Kidney glomerular epithelial cell (primary cell): ENCODE results near the gene NUDT19.
"Not testable (repeated sequence)": the region's sequence is repeated elsewhere in the genome, so short reads cannot be mapped to it uniquely, and the experiment has no call there.

Source experiments
- DNase-seq: peaks from one replicate; lab custom pipeline; 2025; lab: John Stamatoyannopoulos, UW

NUDT19 gene

DNA sequence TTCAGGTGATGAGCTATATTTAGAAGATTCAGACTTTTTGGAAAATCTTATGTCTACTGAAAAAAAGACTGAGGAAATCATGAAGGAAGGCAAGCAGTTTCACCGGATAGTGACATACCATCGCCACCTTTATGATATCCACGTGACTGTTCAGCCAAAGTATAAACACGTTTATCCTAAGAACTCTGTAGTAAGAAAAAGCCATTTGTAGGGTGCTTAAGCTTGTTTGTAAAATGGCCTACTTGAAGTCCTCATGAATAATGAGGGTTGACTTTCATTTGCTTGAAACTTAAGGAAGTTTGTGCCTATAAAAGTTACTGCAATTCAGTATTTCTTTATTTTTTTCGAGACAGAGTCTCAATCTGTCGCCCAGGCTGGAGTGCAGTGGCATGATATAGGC is 20.1 kb downstream of the NUDT19 start:
- no peak for DNase-seq

DNA sequence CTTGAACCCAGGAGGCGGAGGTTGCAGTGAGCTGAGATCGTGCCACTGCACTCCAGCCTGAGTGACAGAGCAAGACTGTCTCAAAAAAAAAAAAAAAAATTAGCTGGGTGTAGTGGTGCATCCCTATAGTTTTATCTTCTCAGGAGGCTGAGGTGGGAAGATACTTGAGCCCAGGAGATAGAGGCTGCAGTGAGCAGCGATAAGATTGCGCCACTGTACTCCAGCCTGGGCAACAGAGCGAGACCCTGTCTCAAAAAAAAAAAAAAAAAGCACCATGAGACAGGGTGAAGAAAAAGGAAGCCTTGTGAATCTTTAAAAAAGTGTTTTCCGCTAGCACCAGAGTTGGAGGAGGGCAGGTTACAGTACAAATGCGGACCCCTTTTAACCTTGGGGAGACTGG is 24.6 kb downstream of the NUDT19 start:
- DNase-seq = not testable (repeated sequence)

DNA sequence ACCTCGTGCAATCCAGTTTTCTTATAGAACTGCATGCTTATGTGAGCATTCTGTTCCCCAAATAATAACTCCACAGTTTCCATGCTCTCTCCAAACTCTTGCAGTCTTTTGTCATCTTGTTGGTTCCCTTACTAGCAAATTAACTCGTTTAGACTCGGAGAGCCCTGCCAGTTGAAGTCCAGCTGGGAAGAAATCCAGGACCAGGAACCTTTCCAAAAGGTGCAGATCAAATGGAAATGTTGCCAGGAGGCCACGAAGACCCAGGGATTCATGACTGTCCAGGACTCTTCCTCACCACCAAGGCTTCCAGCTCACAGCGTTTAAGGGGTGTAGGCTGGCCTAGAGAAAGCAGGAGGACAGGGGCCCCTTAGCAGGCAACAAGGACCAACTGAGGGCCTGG is 25.9 kb downstream of the NUDT19 start:
- DNase-seq = no peak

DNA sequence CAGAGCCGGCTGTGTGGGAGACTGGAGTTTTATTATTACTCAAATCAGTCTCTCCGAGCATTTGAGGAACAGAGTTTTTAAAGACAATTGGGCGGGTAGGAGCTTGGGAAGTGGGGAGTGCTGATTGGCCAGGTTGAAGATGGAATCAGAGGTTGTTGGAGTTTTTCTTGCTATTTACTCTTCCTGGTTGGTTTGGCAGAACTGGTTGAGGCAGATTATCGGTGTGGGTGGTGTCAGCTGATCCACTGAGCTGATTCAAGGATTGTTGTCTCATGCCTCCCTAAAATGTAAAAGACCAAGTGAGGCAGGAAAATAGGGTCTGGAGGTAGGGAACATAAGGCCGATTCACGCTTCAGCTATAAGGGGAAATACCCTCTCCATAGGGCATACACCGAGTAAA is 26.7 kb downstream of the NUDT19 start:
- DNase-seq = no peak

DNA sequence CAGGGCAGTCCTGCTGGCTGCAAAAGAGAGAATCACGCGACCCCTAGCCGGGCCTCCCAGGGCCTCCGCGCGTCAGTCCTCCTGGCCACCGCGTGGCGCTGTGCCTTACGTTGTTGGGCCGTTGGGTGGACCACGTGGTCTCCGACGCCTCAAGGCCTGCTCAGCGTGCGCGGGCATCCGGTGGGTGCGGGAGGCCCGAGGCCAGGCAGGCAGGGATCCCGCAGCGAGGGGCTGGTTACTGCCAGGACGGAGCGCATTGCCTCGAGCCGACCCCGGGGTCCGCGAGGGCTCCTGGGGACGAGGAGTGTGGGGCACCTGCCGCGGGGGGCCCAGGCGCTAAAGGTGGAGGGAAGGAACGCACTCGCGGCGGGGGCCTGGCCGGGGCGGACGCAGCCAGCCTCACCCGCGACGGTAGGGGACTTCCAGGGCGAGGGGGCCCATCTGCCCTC is 28.0 kb downstream of the NUDT19 start, which contains the start of gene TDRD12:
TDRD12 (plus strand) TSS at position 157 of the 449 bp plus-strand sequence. CDS start 306 bp downstream, outside the sequence.
- DNase-seq = no peak

DNA sequence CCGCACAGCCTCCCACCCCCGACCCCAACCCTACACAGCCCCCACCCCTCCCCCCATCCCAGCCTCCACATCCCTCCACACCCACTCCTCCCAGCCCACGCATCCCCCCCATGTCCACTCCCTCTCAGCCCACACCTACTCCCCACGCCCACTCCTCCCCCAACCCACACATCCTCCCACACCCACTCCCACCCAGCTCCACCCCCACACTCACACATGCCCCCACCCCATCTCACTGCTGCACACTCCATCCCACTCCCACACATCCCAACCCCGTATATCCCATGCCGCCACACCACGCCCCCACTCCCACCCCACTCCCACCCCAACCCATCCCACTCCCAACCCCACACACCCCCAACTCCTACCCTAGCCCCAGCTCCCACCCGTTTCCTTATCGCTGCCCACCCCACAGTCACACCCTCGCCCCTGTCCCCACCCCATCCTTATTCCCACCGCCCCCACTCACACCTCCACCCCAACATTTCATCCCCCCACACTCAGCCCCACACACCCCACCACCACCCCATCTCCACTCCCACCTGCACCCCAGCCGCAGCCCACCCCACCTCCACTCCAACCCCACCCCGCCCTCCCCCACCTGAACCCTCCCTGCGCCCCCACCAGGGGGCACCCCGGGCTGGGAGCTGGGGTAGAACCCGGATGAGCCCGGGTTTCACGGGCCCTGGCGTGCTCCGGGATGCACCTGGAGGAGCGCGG is 28.8 kb downstream of the NUDT19 start:
- DNase-seq = no peak

DNA sequence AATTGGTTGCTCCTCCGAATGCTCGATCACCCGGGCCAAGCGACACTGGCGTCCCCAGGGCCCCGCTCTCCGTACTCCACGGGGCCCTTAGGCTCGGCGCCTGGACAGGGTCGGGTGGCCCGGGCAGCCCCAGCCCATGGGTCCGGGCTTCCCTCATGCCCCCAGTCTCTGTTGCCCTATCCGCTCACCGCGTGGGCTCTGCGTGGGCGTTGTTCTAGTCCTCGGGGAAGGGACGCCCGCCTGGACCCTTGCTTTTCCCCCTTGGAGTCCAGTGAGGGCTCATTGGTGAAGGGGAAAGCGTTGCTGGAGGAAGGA is 29.3 kb downstream of the NUDT19 start:
- DNase-seq = no peak

DNA sequence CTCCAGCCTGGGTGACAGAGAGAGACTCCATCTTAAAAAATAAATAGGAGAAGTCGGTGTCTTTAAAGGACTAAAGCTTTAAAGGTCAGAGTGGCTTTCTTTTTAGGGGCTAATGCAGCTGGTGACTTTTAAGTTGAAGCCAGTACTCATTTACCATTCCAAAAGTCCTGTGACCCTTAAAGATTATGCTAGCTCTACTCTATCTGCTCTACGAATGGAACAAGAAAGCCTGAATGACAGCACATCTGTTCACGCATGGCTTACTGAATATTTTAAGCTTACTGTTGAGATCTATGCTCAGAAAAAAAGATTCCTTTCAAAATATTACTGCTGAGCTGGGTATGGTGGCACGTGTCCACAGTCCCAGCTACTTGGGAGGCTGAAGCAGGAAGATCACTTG is 44.3 kb downstream of the NUDT19 start:
- no peak for DNase-seq

DNA sequence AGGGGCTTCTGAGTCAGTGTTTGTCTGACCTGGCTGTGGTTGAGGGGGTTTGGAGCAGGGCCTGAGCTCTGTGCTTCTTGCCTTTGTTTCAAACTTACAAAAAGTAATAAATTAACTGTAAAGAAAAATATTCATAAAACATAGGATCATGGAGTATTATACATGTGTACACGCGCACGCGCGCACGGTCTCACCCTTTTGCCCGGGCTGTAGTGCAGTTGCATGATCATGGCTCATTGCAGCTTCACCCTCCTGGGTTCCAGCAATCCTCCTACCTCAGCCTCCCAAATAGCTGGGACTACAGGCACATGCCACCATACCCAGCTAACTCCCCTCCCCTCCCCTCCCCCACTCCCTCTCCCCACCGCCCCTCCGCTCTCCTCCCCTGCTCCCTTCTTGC is 51.4 kb downstream of the NUDT19 start:
- DNase-seq = no peak

DNA sequence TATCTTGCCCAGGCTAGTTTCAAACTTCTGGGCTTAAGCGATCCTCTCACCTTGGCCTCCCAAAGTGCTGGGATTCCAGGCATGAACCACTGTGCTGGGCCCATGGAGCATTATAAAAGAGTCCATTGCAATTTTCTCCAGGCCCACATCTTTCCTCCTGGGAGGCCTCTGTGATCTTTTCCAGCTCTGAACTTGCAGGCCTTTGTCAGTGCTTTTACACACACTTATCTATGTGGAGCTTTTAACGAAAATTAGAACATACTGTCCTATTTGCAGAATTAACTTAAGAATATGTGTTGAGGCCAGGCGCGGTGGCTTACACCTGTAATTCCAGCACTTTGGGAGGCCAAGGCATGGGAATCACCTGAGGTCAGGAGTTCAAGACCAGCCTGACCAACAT is 51.8 kb downstream of the NUDT19 start:
- no peak for DNase-seq

DNA sequence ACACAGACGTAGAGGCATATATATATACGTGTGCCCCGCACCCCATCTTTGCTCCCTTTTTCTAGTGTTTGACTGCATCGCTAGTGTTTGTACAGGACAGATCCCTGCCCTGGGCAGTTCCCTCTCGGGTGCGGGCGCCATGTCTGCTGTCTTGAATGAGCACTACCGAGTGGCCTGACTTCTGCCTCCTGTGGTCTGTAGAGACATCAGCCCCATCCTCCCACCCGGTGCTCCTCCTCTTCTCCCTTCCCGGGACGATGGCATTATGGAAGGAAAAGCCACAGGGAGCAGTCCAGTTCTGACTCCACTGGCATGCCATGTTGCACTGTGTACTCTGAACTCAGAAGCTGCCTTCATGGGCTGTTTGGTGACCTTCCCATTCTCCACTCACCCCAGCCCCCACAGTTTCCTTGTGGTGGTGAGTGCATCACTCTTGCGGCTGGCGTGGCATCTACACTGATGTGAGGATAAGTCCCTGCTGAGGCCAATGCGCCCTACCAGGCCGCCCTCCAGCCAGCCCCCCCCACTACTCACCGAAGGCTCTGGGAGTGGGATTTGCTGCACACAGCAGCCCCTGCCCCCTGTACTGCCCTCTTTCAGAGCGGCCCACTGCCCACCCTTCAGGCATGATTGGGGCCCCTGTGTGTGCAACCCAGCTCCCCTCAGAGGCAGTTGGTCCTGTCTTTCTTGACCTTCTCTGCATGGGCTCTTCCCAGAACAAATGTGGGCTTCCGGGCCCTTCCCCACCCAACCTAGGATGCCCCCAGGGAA is 53.1 kb downstream of the NUDT19 start:
- DNase-seq = no peak

DNA sequence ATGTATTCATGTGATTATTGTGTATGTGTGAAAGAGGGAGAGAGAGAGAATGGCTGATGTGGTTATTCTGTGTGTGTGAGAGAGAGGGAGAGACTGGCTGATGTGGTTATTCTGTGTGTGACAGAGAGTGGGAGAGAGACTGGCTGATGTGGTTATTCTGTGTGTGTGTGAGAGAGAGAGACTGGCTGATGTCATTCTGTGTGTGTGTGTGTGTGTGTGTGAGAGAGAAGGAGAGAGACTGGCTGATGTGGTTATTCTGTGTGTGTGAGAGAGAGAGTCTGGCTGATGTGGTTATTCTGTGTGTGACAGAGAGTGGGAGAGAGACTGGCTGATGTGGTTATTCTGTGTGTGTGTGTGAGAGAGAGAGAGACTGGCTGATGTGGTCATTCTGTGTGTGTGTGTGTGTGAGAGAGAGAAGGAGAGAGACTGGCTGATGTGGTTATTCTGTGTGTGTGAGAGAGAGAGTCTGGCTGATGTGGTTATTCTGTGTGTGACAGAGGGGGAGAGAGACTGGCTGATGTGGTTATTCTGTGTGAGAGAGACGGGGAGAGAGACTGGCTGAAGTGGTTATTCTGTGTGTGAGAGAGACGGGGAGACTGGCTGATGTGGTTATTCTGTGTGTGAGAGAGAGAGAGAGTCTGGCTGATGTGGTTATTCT is 54.1 kb downstream of the NUDT19 start:
- not testable (repeated sequence) for DNase-seq

DNA sequence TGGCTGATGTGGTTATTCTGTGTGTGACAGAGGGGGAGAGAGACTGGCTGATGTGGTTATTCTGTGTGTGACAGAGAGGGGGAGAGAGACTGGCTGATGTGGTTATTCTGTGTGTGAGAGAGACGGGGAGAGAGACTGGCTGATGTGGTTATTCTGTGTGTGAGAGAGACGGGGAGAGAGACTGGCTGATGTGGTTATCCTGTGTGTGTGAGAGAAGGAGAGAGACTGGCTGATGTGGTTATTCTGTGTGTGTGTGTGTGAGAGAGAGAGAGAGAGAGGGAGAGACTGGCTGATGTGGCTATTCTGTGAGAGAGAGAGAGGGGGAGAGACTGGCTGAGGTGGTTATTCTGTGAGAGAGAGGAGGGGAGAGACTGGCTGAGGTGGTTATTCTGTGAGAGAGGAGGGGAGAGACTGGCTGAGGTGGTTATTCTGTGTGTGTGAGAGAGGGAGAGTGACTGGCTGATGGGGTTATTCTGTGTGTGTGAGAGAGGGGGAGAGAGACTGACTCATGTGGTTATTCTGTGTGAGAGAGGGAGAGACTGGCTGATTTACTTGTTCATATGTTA is 55.1 kb downstream of the NUDT19 start:
- peak; percentile 27 for DNase-seq

DNA sequence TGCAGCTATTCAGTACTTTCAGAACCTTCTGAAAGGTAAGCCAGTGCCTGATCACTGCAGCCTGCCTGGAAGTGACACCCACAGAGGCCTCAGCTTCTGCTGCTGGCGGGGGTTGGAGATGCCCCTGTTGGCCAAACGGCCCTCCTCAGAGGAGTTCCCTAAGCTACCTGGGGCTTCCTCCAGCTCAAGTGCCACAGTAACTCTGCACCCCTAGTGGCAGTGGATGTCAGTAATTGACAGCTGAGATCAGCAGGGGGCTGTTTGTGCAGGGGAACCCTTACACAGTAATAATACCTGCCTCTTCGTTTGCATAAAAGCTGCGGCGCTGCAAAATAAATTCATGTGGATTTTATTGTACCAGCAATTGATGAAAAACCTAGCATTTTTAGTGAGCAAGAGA is 56.9 kb downstream of the NUDT19 start:
- DNase-seq = no peak

DNA sequence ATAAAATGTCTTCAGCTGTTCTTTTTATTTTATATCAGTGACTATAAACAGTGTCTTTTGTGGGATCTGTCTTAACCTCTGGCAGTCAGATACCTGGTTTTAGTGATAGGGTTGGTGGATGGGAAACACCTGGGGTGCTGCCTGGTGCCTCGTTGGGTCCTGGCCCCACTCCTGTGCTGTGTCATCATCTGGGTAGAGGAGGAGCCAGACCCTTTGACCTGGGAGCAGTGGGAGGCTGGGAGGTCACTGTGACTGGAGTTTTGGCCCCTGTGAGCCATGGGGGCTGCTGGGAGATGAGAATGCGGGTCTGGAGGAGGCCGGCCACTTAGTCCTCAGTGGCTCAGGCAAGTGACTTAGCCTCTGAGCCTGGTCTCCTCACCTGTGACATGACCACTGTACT is 57.3 kb downstream of the NUDT19 start:
- DNase-seq = no peak

DNA sequence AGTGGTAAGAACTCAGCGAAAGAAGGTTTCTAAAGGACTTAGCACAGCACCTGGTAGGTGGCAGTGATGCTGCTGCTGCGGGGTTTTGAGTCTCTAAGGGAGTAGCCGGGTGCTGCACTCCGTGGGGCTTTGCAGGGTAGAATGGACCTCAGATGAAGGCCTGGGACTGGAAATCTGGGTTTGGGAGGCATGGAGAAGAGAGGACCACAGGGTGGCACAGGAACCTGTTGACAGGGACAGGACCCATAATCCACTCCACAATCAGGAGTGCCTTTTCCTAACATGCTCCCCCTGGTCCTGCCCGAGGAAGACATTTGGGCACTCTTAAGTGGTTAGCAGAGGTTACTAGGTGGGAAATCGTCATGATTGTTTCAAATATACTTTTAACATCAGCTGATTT is 57.7 kb downstream of the NUDT19 start:
- no peak for DNase-seq

DNA sequence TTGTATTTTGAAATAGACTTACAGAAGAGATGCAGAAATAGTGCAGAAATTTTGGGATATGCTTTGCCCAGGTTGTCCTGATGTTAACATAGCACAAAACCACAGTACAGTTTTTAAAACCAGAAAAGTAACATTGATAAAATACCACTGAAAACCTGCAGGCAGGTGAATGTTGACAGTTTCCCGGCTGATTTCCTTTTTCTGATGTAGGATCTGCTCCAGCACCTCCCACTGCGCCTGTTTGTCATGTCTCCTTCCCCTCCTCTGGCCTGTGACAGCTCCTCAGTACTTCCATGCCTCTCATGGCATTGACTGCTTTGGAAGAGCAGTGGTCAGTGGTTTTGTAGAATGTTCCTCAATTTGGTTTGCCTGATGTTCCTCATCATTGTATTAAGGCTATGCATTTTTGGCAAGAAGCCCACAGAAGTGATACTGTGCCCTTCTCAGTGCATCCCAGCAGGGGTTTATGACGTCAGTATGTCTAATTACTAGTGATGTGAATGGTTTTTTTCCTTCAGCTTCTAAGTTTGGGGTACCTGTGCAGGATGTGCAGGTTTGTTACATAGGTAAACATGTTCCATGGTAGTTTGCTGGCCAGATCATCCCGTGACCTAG is 58.9 kb downstream of the NUDT19 start:
- DNase-seq = no peak

DNA sequence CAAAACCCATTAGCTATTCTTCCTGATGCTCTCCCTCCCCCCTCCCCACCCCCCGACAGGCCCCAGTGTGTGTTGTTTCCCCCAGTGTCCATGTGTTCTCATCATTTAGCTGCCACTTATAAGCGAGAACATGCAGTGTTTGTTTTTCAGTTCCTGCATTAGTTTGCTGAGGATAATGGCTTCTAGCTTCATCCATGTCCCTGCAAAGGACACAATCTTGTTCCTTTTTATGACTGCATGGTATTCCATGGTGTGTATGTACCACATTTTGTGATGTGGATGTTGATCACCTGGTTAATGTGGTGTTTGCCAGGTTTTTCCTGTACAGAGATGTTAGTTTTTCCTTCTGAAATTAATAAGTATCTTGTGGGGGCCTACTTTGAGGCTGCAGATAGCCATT is 59.4 kb downstream of the NUDT19 start:
- DNase-seq = no peak

DNA sequence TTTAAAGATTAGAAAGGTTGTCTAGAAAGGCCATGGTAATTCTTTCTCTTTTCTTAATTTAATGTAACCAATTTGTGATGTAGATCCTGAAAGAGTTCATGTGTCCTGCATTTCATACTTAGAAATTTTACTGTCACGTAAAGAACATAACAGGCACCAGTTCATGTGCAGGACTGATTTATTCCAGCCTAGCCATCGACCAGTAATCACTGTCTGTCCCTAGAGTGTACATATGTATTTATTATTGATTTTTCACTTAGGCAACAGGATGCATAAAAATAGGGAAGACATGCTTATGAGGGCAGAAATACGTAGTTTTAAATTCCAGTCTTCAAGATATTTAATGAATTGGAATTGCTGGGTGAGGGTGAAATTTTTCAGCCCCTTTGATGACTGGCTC is 65.6 kb downstream of the NUDT19 start:
- DNase-seq = no peak
